ENCODE data around the gene FIGN. TPM values are rescaled to one million over a fixed set of nuclear protein-coding genes. Genes with fewer than 3 reads are reported as not detected.

FIGN gene
- total RNA-seq, 4 donors from 2014 or later, result 12.3 to 17.7 (median 14.2) TPM

GRCh38 chr2:163692611-163693482 lies 43.0 kb downstream of the FIGN start:
- TF ChIP-seq POLR2A (IDR thresholded peaks at IDR 0.05) (no peak), EP300 (IDR thresholded peaks at IDR 0.05) (no peak)
- TF ChIP-seq, protein P1, sequence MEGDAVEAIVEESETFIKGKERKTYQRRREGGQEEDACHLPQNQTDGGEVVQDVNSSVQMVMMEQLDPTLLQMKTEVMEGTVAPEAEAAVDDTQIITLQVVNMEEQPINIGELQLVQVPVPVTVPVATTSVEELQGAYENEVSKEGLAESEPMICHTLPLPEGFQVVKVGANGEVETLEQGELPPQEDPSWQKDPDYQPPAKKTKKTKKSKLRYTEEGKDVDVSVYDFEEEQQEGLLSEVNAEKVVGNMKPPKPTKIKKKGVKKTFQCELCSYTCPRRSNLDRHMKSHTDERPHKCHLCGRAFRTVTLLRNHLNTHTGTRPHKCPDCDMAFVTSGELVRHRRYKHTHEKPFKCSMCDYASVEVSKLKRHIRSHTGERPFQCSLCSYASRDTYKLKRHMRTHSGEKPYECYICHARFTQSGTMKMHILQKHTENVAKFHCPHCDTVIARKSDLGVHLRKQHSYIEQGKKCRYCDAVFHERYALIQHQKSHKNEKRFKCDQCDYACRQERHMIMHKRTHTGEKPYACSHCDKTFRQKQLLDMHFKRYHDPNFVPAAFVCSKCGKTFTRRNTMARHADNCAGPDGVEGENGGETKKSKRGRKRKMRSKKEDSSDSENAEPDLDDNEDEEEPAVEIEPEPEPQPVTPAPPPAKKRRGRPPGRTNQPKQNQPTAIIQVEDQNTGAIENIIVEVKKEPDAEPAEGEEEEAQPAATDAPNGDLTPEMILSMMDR (IDR thresholded peaks at IDR 0.05), result no peak
- no peak for DNase-seq (ENCODE audit: low spot score in 2 of 2)
- Histone ChIP-seq H3K27me3 (no peaks in the 10 kb centered on the region), H3K4me3 (no peak overlapping the region), H3K9me3 (no peaks in the 10 kb centered on the region), H3K4me1 (peaks cover 0 to 48% (median 11%) of the 10 kb centered on the region in 4 donors), H3K36me3 (no peaks in the 10 kb centered on the region), H3K27ac (peak overlapping the region in 3 of 4 donors; percentile 5 to 77 (median 69))
- 68 to 70% methylated on average over 7 of the region's 7 CpGs for WGBS, 2 donors

DNA sequence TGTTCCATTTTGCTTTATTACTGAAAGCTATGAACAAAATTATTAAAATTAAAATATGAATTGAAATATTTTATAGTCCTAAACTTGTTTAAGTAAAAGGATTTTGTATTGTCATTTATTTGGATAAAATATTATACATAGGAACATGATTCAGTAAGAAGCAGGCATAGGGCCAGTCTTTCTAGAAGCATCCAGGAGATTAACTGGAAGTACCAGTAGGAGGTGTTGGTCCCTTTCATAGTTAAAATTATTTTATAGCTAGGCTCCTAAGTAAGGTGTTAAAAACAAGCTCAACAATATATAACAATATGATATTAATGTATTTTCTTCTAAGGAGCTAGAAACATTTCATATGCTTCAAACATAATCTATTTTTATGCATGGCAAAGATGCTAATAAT lies 43.7 kb downstream of the FIGN start:
- no peak for DNase-seq (ENCODE audit: low spot score in 2 of 2)
- no peaks in the 10 kb centered on the region for H3K27me3 ChIP-seq
- peak overlapping the region in 3 of 4 donors; percentile 5 to 77 (median 69) for H3K27ac ChIP-seq
- H3K9me3 ChIP-seq, result no peaks in the 10 kb centered on the region
- no peak for TF ChIP-seq EP300 (IDR thresholded peaks at IDR 0.05)
- no peak for TF ChIP-seq POLR2A (IDR thresholded peaks at IDR 0.05)
- TF ChIP-seq, protein P1 (IDR thresholded peaks at IDR 0.05), result no peak
- H3K36me3 ChIP-seq, result no peaks in the 10 kb centered on the region
- H3K4me3 ChIP-seq, result no peak overlapping the region
- H3K4me1 ChIP-seq, result peaks cover 0 to 53% (median 11%) of the 10 kb centered on the region in 4 donors

GRCh38 chr2:163690896-163691295 lies 44.9 kb downstream of the FIGN start:
- H3K4me1 ChIP-seq, result peaks cover 0 to 56% (median 11%) of the 10 kb centered on the region in 4 donors
- H3K27ac ChIP-seq, result peak overlapping the region in 3 of 4 donors; percentile 24 to 77 (median 69)
- WGBS, 2 donors, result 26 to 35% methylated on average over 2 of the region's 2 CpGs

GRCh38 chr2:163687217-163687616 lies 48.6 kb downstream of the FIGN start:
- Histone ChIP-seq H3K36me3 (no peaks in the 10 kb centered on the region), H3K4me1 (peaks cover 0 to 45% (median 6%) of the 10 kb centered on the region in 4 donors), H3K27me3 (no peaks in the 10 kb centered on the region), H3K9me3 (no peaks in the 10 kb centered on the region), H3K4me3 (no peak overlapping the region), H3K27ac (peak overlapping the region in 1 of 4 donors; percentile 16)
- TF ChIP-seq EP300 (IDR thresholded peaks at IDR 0.05) (no peak), POLR2A (IDR thresholded peaks at IDR 0.05) (no peak)
- TF ChIP-seq, protein P1 (IDR thresholded peaks at IDR 0.05), result no peak
- DNase-seq (ENCODE audit: low spot score in 2 of 2), result no peak
- WGBS, 2 donors, result 31 to 45% methylated on average over 1 of the region's 1 CpG

More at GRCh38 chr2:163690896-163691295, 44.9 kb downstream of the FIGN start:
- no peaks in the 10 kb centered on the region for H3K9me3 ChIP-seq
- H3K27me3 ChIP-seq, result no peaks in the 10 kb centered on the region
- H3K4me3 ChIP-seq, result no peak overlapping the region
- no peaks in the 10 kb centered on the region for H3K36me3 ChIP-seq
- TF ChIP-seq, protein P1 (IDR thresholded peaks at IDR 0.05), result no peak
- TF ChIP-seq POLR2A (IDR thresholded peaks at IDR 0.05), result no peak
- no peak for DNase-seq (ENCODE audit: low spot score in 2 of 2)

GRCh38 chr2:163686289-163686688 lies 49.5 kb downstream of the FIGN start:
- TF ChIP-seq POLR2A (IDR thresholded peaks at IDR 0.05) (no peak), EP300 (IDR thresholded peaks at IDR 0.05) (no peak)
- TF ChIP-seq, protein P1 (IDR thresholded peaks at IDR 0.05), result no peak
- Histone ChIP-seq H3K9me3 (no peaks in the 10 kb centered on the region), H3K4me1 (peaks cover 0 to 45% (median 1%) of the 10 kb centered on the region in 4 donors), H3K27me3 (no peaks in the 10 kb centered on the region), H3K36me3 (no peaks in the 10 kb centered on the region), H3K27ac (no peak overlapping the region), H3K4me3 (no peak overlapping the region)
- DNase-seq (ENCODE audit: low spot score in 2 of 2), result no peak
- 71 to 74% methylated on average over 4 of the region's 4 CpGs for WGBS, 2 donors
